Type B pancreatic cell (in vitro differentiated cells): ENCODE data around the gene NLGN4Y. TPM values are rescaled to one million over a fixed set of nuclear protein-coding genes. Genes with fewer than 3 reads are reported as not detected.

Experiments used
- DNase-seq: peaks from one replicate; pipeline ENCODE4 v3.0.0; 2021; ENCODE audit warnings: mixed read lengths; ENCODE audit not compliant: unreplicated experiment; ENCODE audit errors: extremely low spot score
- H3K27ac Mint-ChIP-seq: 2 replicates; pipeline ENCODE4 v1.8.0; 2021; ENCODE audit warnings: mild to moderate bottlenecking, mixed read lengths
- H3K27me3 Mint-ChIP-seq: 2 replicates; pipeline ENCODE4 v1.8.0; 2021; ENCODE audit warnings: mixed read lengths
- H3K36me3 Mint-ChIP-seq: 2 replicates; pipeline ENCODE4 v1.8.0; 2021; ENCODE audit warnings: mixed read lengths
- H3K4me1 Mint-ChIP-seq: one replicate; pipeline ENCODE4 v1.8.0; 2021; ENCODE audit warnings: mixed read lengths; ENCODE audit not compliant: unreplicated experiment
- H3K4me3 Mint-ChIP-seq: 2 replicates; pipeline ENCODE4 v1.8.0; 2021; ENCODE audit warnings: mild to moderate bottlenecking, mixed read lengths
- H3K9me3 Mint-ChIP-seq: 2 replicates; pipeline ENCODE4 v1.8.0; 2021; ENCODE audit warnings: mixed read lengths
- CTCF ChIP-seq: fragments of 200-600 bp; sonication (generic); conservative IDR thresholded peaks from 2 replicates; pipeline ENCODE4 v1.5.0; 2021; ENCODE audit warnings: antibody characterized with exemption, mild to moderate bottlenecking
- total RNA-seq: library from RNA; stranded (reverse); gene quantifications from 2 replicates; pipeline ENCODE4 v1.2.1, GENCODE V29; 2021; ENCODE audit warnings: low replicate concordance

NLGN4Y gene
- total RNA-seq, 1 donor from 2014 or later, result not detected

- Mint-ChIP-seq H3K9me3 (no peaks in the 10 kb centered on the region), H3K36me3 (no peaks in the 10 kb centered on the region), H3K4me1 (no peaks in the 10 kb centered on the region), H3K27me3 (no peaks in the 10 kb centered on the region), H3K27ac (no peak overlapping the region), H3K4me3 (no peak overlapping the region)
- no peak for TF ChIP-seq CTCF
- DNase-seq, result no peak
Measured at GRCh38 chrY:14741596-14741995, 217.3 kb downstream of the NLGN4Y start.

- Mint-ChIP-seq H3K27ac (no peak overlapping the region), H3K27me3 (no peaks in the 10 kb centered on the region), H3K4me3 (no peak overlapping the region), H3K4me1 (no peaks in the 10 kb centered on the region), H3K36me3 (no peaks in the 10 kb centered on the region), H3K9me3 (no peaks in the 10 kb centered on the region)
- no peak for DNase-seq
- TF ChIP-seq CTCF, result no peak
Measured at GRCh38 chrY:14748329-14748728, 224.0 kb downstream of the NLGN4Y start.

- H3K27me3 Mint-ChIP-seq, result no peaks in the 10 kb centered on the region
- H3K36me3 Mint-ChIP-seq, result no peaks in the 10 kb centered on the region
- DNase-seq, result no peak
- no peaks in the 10 kb centered on the region for H3K4me1 Mint-ChIP-seq
- TF ChIP-seq CTCF, result no peak
- H3K9me3 Mint-ChIP-seq, result no peaks in the 10 kb centered on the region
- no peak overlapping the region for H3K4me3 Mint-ChIP-seq
- H3K27ac Mint-ChIP-seq, result no peak overlapping the region
Measured at GRCh38 chrY:14755571-14755970, 231.2 kb downstream of the NLGN4Y start.

DNA sequence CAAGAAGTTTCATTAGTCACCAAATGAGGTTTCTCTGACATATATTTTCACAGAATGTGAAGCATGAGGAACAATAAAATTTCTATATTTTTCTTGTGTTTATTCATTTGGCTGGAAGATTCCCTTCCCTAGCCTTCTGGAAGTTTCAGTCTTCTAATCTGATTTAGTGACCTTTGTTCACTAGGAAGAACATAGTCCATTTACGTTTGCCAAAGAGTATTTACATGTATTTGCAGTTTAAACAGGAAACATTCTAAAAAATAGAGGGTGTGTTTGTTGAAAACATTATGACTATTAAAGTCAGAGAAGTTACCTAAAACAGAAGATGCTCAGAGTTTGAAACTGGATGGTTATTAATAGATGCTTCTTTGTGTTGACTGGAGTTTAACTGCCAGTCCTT is 238.6 kb downstream of the NLGN4Y start:
- Mint-ChIP-seq H3K27me3 (no peaks in the 10 kb centered on the region), H3K36me3 (no peaks in the 10 kb centered on the region), H3K4me3 (no peak overlapping the region), H3K9me3 (no peaks in the 10 kb centered on the region), H3K4me1 (no peaks in the 10 kb centered on the region), H3K27ac (no peak overlapping the region)
- DNase-seq, result no peak
- no peak for TF ChIP-seq CTCF

GRCh38 chrY:14763600-14763999 is 239.3 kb downstream of the NLGN4Y start:
- Mint-ChIP-seq H3K9me3 (no peaks in the 10 kb centered on the region), H3K4me3 (no peak overlapping the region), H3K27ac (no peak overlapping the region), H3K4me1 (no peaks in the 10 kb centered on the region), H3K36me3 (no peaks in the 10 kb centered on the region), H3K27me3 (no peaks in the 10 kb centered on the region)
- no peak for DNase-seq
- TF ChIP-seq CTCF, result no peak

DNA sequence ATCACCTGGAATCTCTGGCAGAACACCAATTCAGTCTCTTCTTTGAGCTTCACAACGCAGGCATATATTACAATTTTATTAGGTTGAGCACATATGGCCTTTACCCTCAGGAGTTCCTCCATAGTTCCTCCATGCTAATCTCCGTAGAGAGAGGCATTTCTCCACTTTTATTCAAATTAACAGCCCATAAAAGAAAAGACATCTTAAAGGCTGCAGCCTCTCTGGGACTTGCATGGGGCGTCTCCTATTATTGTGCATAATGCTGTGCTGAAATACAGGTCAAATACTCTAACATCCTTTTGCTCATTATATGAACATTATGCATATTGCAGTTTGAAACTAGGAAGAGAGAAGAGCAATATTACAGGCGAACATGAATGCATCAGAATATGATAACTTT is 253.9 kb downstream of the NLGN4Y start:
- H3K27ac Mint-ChIP-seq, result no peak overlapping the region
- TF ChIP-seq CTCF, result no peak
- no peak overlapping the region for H3K4me3 Mint-ChIP-seq
- DNase-seq, result no peak
- H3K4me1 Mint-ChIP-seq, result no peaks in the 10 kb centered on the region
- H3K27me3 Mint-ChIP-seq, result no peaks in the 10 kb centered on the region
- no peaks in the 10 kb centered on the region for H3K36me3 Mint-ChIP-seq
- no peaks in the 10 kb centered on the region for H3K9me3 Mint-ChIP-seq
